Neural cell (in vitro differentiated cells): ENCODE results near the gene SPTSSA. TPM values are rescaled to one million over a fixed set of nuclear protein-coding genes. Genes with fewer than 3 reads are reported as not detected.

Experiments
- H2AFZ ChIP-seq: fragments of 200-600, 300-800 bp; sonication (generic), shearing (Covaris generic); 2 replicates; pipeline ENCODE4 v1.6.0; 2014; ENCODE audit warnings: low read depth, mild to moderate bottlenecking, antibody characterized with exemption, low read length, moderate library complexity
- H3F3A ChIP-seq: fragments of 200-600 bp; shearing (Covaris generic); 2 replicates; pipeline ENCODE4 v1.6.1; 2016; ENCODE audit warnings: mild to moderate bottlenecking, moderate library complexity, mixed read lengths, antibody characterized with exemption, low read length; ENCODE audit not compliant: insufficient read depth, poor library complexity, severe bottlenecking
- H3K27ac ChIP-seq: fragments of 200-600, 300-800 bp; sonication (generic), shearing (Covaris generic); 2 replicates; pipeline ENCODE4 v1.5.1; 2014; ENCODE audit warnings: mild to moderate bottlenecking, low read length, moderate library complexity
- H3K27me3 ChIP-seq: fragments of 300-800, 200-600 bp; sonication (generic), shearing (Covaris generic); 2 replicates; pipeline ENCODE4 v1.6.0; 2014; ENCODE audit warnings: mild to moderate bottlenecking, low read depth, low read length, moderate library complexity; ENCODE audit not compliant: insufficient read depth
- H3K36me3 ChIP-seq: fragments of 300-800, 200-600 bp; sonication (generic), shearing (Covaris generic); 2 replicates; pipeline ENCODE4 v1.5.1; 2014; ENCODE audit warnings: mild to moderate bottlenecking, antibody characterized with exemption, low read length, moderate library complexity; ENCODE audit not compliant: insufficient read depth
- H3K4me2 ChIP-seq: fragments of 300-800, 200-600 bp; sonication (generic), shearing (Covaris generic); 2 replicates; pipeline ENCODE4 v1.6.0; 2014; ENCODE audit warnings: mild to moderate bottlenecking, low read length
- H3K4me3 ChIP-seq: fragments of 300-800, 200-600 bp; sonication (generic), shearing (Covaris generic); 2 replicates; pipeline ENCODE4 v1.5.1; 2014; ENCODE audit warnings: mild to moderate bottlenecking, low read length, moderate library complexity
- H3K79me2 ChIP-seq: fragments of 200-600 bp; shearing (Covaris generic); replicated peaks from 2 replicates; pipeline ENCODE4 v1.6.0; 2014; ENCODE audit warnings: mild to moderate bottlenecking, low read length, moderate library complexity; ENCODE audit not compliant: insufficient read depth
- H3K9ac ChIP-seq: fragments of 300-800, 200-600 bp; sonication (generic), shearing (Covaris generic); 2 replicates; pipeline ENCODE4 v1.6.1; 2016; ENCODE audit warnings: mild to moderate bottlenecking, low read length, mixed read lengths
- H3K9me2 ChIP-seq: fragments of 200-600 bp; shearing (Covaris generic); 2 replicates; pipeline ENCODE4 v1.6.1; 2016; ENCODE audit warnings: mild to moderate bottlenecking, low read length, mixed read lengths; ENCODE audit not compliant: insufficient read depth
- H3K9me3 ChIP-seq: fragments of 200-600, 300-800 bp; sonication (generic), shearing (Covaris generic); 2 replicates; pipeline ENCODE4 v1.6.1; 2016; ENCODE audit warnings: mild to moderate bottlenecking, mixed run types, low read length, moderate library complexity, mixed read lengths
- H4K20me1 ChIP-seq: fragments of 200-600 bp; shearing (Covaris generic); 2 replicates; pipeline ENCODE4 v1.6.1; 2016; ENCODE audit warnings: mild to moderate bottlenecking, mixed run types; ENCODE audit not compliant: insufficient read depth
- CTCF ChIP-seq: fragments of 450-650 bp; IDR thresholded peaks from 2 replicates; pipeline ENCODE4 v1.5.1; 2014; ENCODE audit warnings: antibody characterized with exemption, mild to moderate bottlenecking, moderate library complexity; ENCODE audit not compliant: poor library complexity, severe bottlenecking
- EP300 ChIP-seq: fragments of 450-650 bp; conservative IDR thresholded peaks from 2 replicates; pipeline ENCODE4 v1.6.1; 2014; ENCODE audit warnings: antibody characterized with exemption, mild to moderate bottlenecking, moderate library complexity; ENCODE audit not compliant: poor library complexity, severe bottlenecking
- EZH2 ChIP-seq: fragments of 200-600, 300-800 bp; shearing (Covaris generic), sonication (generic); IDR thresholded peaks from 2 replicates; pipeline ENCODE4 v1.6.1; 2014; ENCODE audit warnings: antibody characterized with exemption, low read length, borderline replicate concordance, mild to moderate bottlenecking; ENCODE audit not compliant: insufficient read depth, poor library complexity, severe bottlenecking
- MXI1 ChIP-seq: fragments of 450-650 bp; conservative IDR thresholded peaks from 2 replicates; pipeline ENCODE4 v1.6.1; 2014; ENCODE audit warnings: antibody characterized with exemption, mild to moderate bottlenecking; ENCODE audit not compliant: poor library complexity, severe bottlenecking
- POLR2AphosphoS5 ChIP-seq: IDR thresholded peaks from 2 replicates; pipeline ENCODE4 v1.6.1; 2012
- RAD21 ChIP-seq: fragments of 450-650 bp; conservative IDR thresholded peaks from 2 replicates; pipeline ENCODE4 v1.6.1; 2014; ENCODE audit warnings: antibody characterized with exemption, mild to moderate bottlenecking, moderate library complexity
- REST ChIP-seq: IDR thresholded peaks from 2 replicates; pipeline ENCODE4 v1.6.1; 2012; ENCODE audit warnings: borderline replicate concordance
- SMC3 ChIP-seq: fragments of 450-650 bp; conservative IDR thresholded peaks from 2 replicates; pipeline ENCODE4 v1.6.1; 2014; ENCODE audit warnings: antibody characterized with exemption, mild to moderate bottlenecking, moderate library complexity; ENCODE audit not compliant: poor library complexity
- TAF1 ChIP-seq: IDR thresholded peaks from 2 replicates; pipeline ENCODE4 v1.6.1; 2012; ENCODE audit warnings: low read depth
- polyA plus RNA-seq: library from polyadenylated mRNA; depleted of rRNA; stranded (reverse); fragments of >200 nt; gene quantifications from 2 replicates; pipeline ENCODE4 v1.2.3, GENCODE V29; 2014

The SPTSSA gene
- polyA plus RNA-seq, 1 donor from 2014 or later = 16.0 TPM

- H3F3A ChIP-seq = no peaks in the 10 kb centered on the region
- TF ChIP-seq TAF1 = no peak
These were observed 39.1 kb upstream of the SPTSSA start for GRCh38 chr14:34501004-34501580.

GRCh38 chr14:34498684-34499412 lies 36.8 kb upstream of the SPTSSA start:
- Histone ChIP-seq H3K79me2 (no peaks in the 10 kb centered on the region), H2AFZ (no peak overlapping the region), H3K27ac (no peak overlapping the region), H3K9me2 (no peaks in the 10 kb centered on the region), H4K20me1 (no peaks in the 10 kb centered on the region), H3K27me3 (no peaks in the 10 kb centered on the region), H3K9ac (no peak overlapping the region), H3K4me3 (no peak overlapping the region), H3K9me3 (no peaks in the 10 kb centered on the region), H3F3A (no peaks in the 10 kb centered on the region), H3K4me2 (no peak overlapping the region), H3K36me3 (no peaks in the 10 kb centered on the region)
- TF ChIP-seq SMC3 (no peak), RAD21 (peak; percentile 12)

More at GRCh38 chr14:34501004-34501580, 39.1 kb upstream of the SPTSSA start:
- no peaks in the 10 kb centered on the region for H3K9me3 ChIP-seq
- H3K9ac ChIP-seq = no peak overlapping the region
- H3K79me2 ChIP-seq = no peaks in the 10 kb centered on the region
- H3K27me3 ChIP-seq = no peaks in the 10 kb centered on the region
- no peaks in the 10 kb centered on the region for H4K20me1 ChIP-seq
- no peak overlapping the region for H3K27ac ChIP-seq
- no peak overlapping the region for H3K4me2 ChIP-seq
- no peaks in the 10 kb centered on the region for H3K36me3 ChIP-seq
- no peak overlapping the region for H2AFZ ChIP-seq
- H3K4me3 ChIP-seq = no peak overlapping the region
- no peaks in the 10 kb centered on the region for H3K9me2 ChIP-seq

GRCh38 chr14:34496679-34497513 lies 34.9 kb upstream of the SPTSSA start:
- Histone ChIP-seq H2AFZ (no peak overlapping the region), H3K27ac (no peak overlapping the region), H3K79me2 (no peaks in the 10 kb centered on the region), H3K27me3 (no peaks in the 10 kb centered on the region), H3K36me3 (no peaks in the 10 kb centered on the region), H3K9me3 (no peaks in the 10 kb centered on the region), H3F3A (no peaks in the 10 kb centered on the region), H3K4me3 (no peak overlapping the region), H3K9ac (no peak overlapping the region), H4K20me1 (no peaks in the 10 kb centered on the region), H3K4me2 (no peak overlapping the region), H3K9me2 (no peaks in the 10 kb centered on the region)
- TF ChIP-seq CTCF (no peak), RAD21 (no peak), SMC3 (no peak), POLR2AphosphoS5 (no peak), EZH2 (no peak), TAF1 (no peak), MXI1 (no peak), REST (no peak), EP300 (no peak)
